ENCODE measurements around the gene TMCC2. TPM values are rescaled to one million over a fixed set of nuclear protein-coding genes. Genes with fewer than 3 reads are reported as not detected.
A peak's percentile ranks its signal among the peaks of the same experiment; 100 is the strongest.

TMCC2 gene
- total and polyA plus RNA-seq, 2 donors (not counting 1 experiment from before 2014, with no cell fraction given), result 2.0 to 4.0 TPM

DNA sequence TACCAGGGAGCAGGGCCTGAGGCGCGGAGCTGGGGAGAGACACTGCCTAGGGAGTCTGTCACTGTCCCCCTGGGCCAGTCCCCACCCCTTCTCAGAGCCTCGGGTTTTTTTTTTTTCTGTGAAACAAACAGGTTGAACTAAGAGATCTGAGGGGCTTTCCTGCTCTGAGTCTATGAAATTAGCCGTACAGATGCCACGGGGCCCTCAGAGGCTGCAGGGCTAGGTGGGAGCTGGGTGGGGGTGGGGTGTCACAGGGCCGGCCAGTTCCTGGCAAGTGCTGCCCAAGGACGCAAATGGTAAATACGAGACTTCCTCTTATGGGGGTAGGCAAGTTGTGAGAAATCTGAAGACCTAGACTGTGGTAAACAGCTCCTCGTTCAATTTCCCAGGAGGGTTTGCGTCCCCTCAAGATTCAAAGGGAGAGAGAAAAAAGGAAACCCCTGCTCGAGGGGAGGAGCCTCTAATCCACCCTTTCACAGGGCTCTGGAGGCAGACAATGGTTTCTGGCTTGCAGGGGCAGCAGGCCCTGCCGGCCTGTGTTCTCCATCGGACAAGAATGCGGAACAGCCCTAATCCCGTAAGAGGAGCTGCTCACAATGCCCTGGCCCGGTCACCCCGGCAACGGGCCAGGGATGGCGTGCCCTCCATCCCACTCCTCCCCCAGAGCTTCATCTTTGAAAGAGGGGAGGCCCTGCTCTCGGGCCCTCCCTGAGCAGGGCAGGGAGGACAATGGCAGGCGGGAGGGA, 86.0 kb downstream of the TMCC2 start:
- Mint-ChIP-seq H3K27ac (peak overlapping the region; percentile 98), H3K9me3 (ENCODE audit: insufficient read depth) (no peaks in the 10 kb centered on the region), H3K4me1 (peaks cover 93% of the 10 kb centered on the region), H3K4me3 (peak overlapping the region; percentile 94), H3K27me3 (no peaks in the 10 kb centered on the region)
- intact Hi-C loops (cut with micrococcal nuclease), result loop anchor here (1.0 to 10.0 kb wide), 5 partner anchors 8 to 321 kb away; partner anchors contain the start of genes ELK4 and NUAK2
- ATAC-seq (ENCODE audit: low read depth) (peak; percentile 83), DNase-seq (peak; percentile 90)
- Histone ChIP-seq H3K9me3 (ENCODE audit: control extremely low read depth in 1 of 3, control insufficient read depth in 2 of 3, insufficient read depth in 1 of 3, low read length in 2 of 3) (no peaks in the 10 kb centered on the region), H3K4me1 (ENCODE audit: control insufficient read depth in 2 of 2, insufficient read depth in 2 of 2, low read length in 2 of 2) (peaks cover 88 to 91% of the 10 kb centered on the region in 2 donors), H2AFZ (ENCODE audit: insufficient read depth, low read depth, low read length, poor library complexity, severe bottlenecking) (peak overlapping the region; percentile 26), H3K79me2 (ENCODE audit: control insufficient read depth, insufficient read depth, low read length) (peaks cover 100% of the 10 kb centered on the region), H4K20me1 (ENCODE audit: control insufficient read depth, insufficient read depth, low read length, poor library complexity, severe bottlenecking) (peaks cover 95% of the 10 kb centered on the region), H3K27me3 (replicated peaks in 1 of 4; ENCODE audit: control extremely low read depth in 1 of 4, control insufficient read depth in 3 of 4, insufficient read depth in 4 of 4, low read length in 3 of 4) (no peaks in the 10 kb centered on the region), H3K9ac (ENCODE audit: low read length) (peak overlapping the region; percentile 71), H3K27ac (ENCODE audit: low read length in 2 of 2) (peak overlapping the region; percentile 82 to 98), H3K4me2 (replicated peaks; ENCODE audit: low read depth, low read length, poor library complexity, severe bottlenecking) (peak overlapping the region; percentile 96), H3K4me3 (ENCODE audit: control extremely low read depth in 1 of 5, extremely low read depth in 1 of 5, insufficient read depth in 1 of 5, low read depth in 2 of 5, low read length in 4 of 5) (peak overlapping the region; percentile 39 to 74 (median 56)), H3K36me3 (replicated peaks in 1 of 2; ENCODE audit: control extremely low read depth in 1 of 2, control insufficient read depth in 1 of 2, extremely low read depth in 1 of 2, insufficient read depth in 2 of 2, low read length in 1 of 2) (peaks cover 2 to 69% of the 10 kb centered on the region in 2 experiments)
- TF ChIP-seq, protein P1, sequence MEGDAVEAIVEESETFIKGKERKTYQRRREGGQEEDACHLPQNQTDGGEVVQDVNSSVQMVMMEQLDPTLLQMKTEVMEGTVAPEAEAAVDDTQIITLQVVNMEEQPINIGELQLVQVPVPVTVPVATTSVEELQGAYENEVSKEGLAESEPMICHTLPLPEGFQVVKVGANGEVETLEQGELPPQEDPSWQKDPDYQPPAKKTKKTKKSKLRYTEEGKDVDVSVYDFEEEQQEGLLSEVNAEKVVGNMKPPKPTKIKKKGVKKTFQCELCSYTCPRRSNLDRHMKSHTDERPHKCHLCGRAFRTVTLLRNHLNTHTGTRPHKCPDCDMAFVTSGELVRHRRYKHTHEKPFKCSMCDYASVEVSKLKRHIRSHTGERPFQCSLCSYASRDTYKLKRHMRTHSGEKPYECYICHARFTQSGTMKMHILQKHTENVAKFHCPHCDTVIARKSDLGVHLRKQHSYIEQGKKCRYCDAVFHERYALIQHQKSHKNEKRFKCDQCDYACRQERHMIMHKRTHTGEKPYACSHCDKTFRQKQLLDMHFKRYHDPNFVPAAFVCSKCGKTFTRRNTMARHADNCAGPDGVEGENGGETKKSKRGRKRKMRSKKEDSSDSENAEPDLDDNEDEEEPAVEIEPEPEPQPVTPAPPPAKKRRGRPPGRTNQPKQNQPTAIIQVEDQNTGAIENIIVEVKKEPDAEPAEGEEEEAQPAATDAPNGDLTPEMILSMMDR (IDR thresholded peaks at IDR 0.05), result no peak
- no peak for TF ChIP-seq EZH2 (IDR thresholded peaks at IDR 0.05; ENCODE audit: borderline replicate concordance, insufficient read depth, low read depth, low read length, poor library complexity, severe bottlenecking)
- WGBS (ENCODE audit: insufficient coverage), result 10% methylated on average over 15 of the region's 21 CpGs
- ChIA-PET CTCF (interaction anchor here (0.6 to 56.6 kb wide), 8 partner anchors 12 to 797 kb away, joined by 3 to 2421 read pairs (median 5); partner anchors contain the start of genes MDM4, NUAK2 and TMCC2), POLR2A (interaction anchor here (0.5 to 17.1 kb wide), 14 partner anchors 10 to 264 kb away, joined by 3 to 372 read pairs (median 8); no protein-coding TSS in a partner anchor)
